Erythroblast (primary cell): ENCODE data around the gene PSORS1C2.

ENCODE experiments used
- GATA1 ChIP-seq: IDR thresholded peaks from 2 replicates; pipeline ENCODE4 v1.6.1; 2011; ENCODE audit warnings: low read depth, mild to moderate bottlenecking, control low read depth, low read length, moderate library complexity
- POLR2A ChIP-seq: IDR thresholded peaks from 2 replicates; pipeline ENCODE4 v1.6.1; 2011; ENCODE audit warnings: mild to moderate bottlenecking, low read length

- no peak for TF ChIP-seq POLR2A
- TF ChIP-seq GATA1: no peak
These were observed 1.8 kb upstream of the PSORS1C2 start for GRCh38 chr6:31140643-31141042.
